Neural progenitor cell (in vitro differentiated cells): ENCODE results near the gene KRTAP5-6.

Experiments used
- EZH2 ChIP-seq: fragments of 200-600 bp; sonication (generic); IDR thresholded peaks from 2 replicates; pipeline ENCODE4 v1.6.1; 2017; ENCODE audit warnings: antibody characterized with exemption, mild to moderate bottlenecking, moderate library complexity
- EZH2phosphoT487 ChIP-seq: fragments of 200-600 bp; sonication (generic); IDR thresholded peaks from 2 replicates; pipeline ENCODE4 v1.6.1; 2017; ENCODE audit warnings: antibody characterized with exemption
- TF ChIP-seq, protein P1 (sequence below): fragments of 200-600 bp; sonication (generic); IDR thresholded peaks from 2 replicates; pipeline ENCODE4 v1.5.1; 2017; ENCODE audit warnings: antibody characterized with exemption, mild to moderate bottlenecking

DNA sequence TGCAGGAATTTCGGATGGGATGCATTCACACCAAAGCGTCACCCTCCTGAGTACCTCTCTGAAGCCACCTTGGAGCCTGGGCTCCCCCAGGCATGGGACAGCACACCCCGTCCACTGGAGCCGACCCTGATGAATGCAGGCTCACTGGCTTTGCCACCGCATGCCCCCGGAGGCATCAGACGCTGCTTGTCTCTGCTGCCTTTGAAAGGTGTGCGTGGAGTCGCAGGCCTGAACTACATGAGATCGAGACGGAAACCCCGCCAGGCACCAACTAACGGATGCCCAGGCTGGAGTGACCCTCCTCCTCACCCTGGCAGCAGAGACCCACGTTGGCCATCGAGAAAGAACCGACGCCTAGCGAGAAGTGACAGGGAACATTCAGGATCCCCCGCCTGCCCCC, 45.0 kb upstream of the KRTAP5-6 start:
- TF ChIP-seq, protein P1, sequence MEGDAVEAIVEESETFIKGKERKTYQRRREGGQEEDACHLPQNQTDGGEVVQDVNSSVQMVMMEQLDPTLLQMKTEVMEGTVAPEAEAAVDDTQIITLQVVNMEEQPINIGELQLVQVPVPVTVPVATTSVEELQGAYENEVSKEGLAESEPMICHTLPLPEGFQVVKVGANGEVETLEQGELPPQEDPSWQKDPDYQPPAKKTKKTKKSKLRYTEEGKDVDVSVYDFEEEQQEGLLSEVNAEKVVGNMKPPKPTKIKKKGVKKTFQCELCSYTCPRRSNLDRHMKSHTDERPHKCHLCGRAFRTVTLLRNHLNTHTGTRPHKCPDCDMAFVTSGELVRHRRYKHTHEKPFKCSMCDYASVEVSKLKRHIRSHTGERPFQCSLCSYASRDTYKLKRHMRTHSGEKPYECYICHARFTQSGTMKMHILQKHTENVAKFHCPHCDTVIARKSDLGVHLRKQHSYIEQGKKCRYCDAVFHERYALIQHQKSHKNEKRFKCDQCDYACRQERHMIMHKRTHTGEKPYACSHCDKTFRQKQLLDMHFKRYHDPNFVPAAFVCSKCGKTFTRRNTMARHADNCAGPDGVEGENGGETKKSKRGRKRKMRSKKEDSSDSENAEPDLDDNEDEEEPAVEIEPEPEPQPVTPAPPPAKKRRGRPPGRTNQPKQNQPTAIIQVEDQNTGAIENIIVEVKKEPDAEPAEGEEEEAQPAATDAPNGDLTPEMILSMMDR = no peak
- TF ChIP-seq EZH2 (no peak), EZH2phosphoT487 (no peak)
